Right renal cortex interstitium (tissue), 3 donors: ENCODE measurements around the gene COL6A1. TPM values are rescaled to one million over a fixed set of nuclear protein-coding genes. Genes with fewer than 3 reads are reported as not detected.
"Not testable (repeated sequence)": the region's sequence is repeated elsewhere in the genome, so short reads cannot be mapped to it uniquely, and the experiment has no call there.

Experiments used
- DNase-seq, 3 donors: peaks; one replicate each; pipeline ENCODE4 v3.0.0-alpha.2; 2013; ENCODE audit warnings: low read depth in 3 of 3, low spot score in 2 of 3
- polyA plus RNA-seq, 3 donors: library from polyadenylated mRNA; unstranded; fragments of 120-200 nt; gene quantifications; one replicate each; pipeline ENCODE4 v1.2.1, GENCODE V29; 2013; ENCODE audit not compliant: insufficient read length in 3 of 3

Gene COL6A1
- polyA plus RNA-seq, 3 donors, result 201 to 207 (median 205) TPM

GRCh38 chr21:46039891-46040660 lies 58.5 kb downstream of the COL6A1 start:
- DNase-seq, result no peak

- no peak for DNase-seq
Measured at GRCh38 chr21:46040707-46041106, 59.1 kb downstream of the COL6A1 start.

GRCh38 chr21:46041183-46041582 lies 59.6 kb downstream of the COL6A1 start:
- DNase-seq, result no peak

GRCh38 chr21:46045154-46045553 lies 63.6 kb downstream of the COL6A1 start:
- DNase-seq, result no peak

- DNase-seq, result no peak
Measured at GRCh38 chr21:46046471-46046870, 64.9 kb downstream of the COL6A1 start.

- not testable (repeated sequence) for DNase-seq
Measured at GRCh38 chr21:46046906-46047305, 65.3 kb downstream of the COL6A1 start.

- DNase-seq, result no peak
Measured at GRCh38 chr21:46048926-46049889, 67.6 kb downstream of the COL6A1 start.

GRCh38 chr21:46049890-46050667 lies 68.5 kb downstream of the COL6A1 start:
- DNase-seq, result no peak

- DNase-seq, result no peak
Measured at GRCh38 chr21:46050668-46051378, 69.3 kb downstream of the COL6A1 start.

- no peak for DNase-seq
Measured at GRCh38 chr21:46051379-46051770, 69.8 kb downstream of the COL6A1 start.

- DNase-seq, result no peak
Measured at GRCh38 chr21:46051821-46052675, 70.5 kb downstream of the COL6A1 start.

- no peak for DNase-seq
Measured at GRCh38 chr21:46052703-46053651, 71.4 kb downstream of the COL6A1 start.

GRCh38 chr21:46054031-46054430 lies 72.5 kb downstream of the COL6A1 start:
- no peak for DNase-seq

GRCh38 chr21:46054451-46054881 lies 72.9 kb downstream of the COL6A1 start:
- no peak for DNase-seq
